ENCODE measurements around the gene EXOG. TPM values are rescaled to one million over a fixed set of nuclear protein-coding genes. Genes with fewer than 3 reads are reported as not detected.

The EXOG gene
- total and polyA plus RNA-seq, 2 of the 13 experiments (the other 11 are each of a cell fraction or from before 2014, with no cell fraction given): 5.5 to 9.5 TPM

DNA sequence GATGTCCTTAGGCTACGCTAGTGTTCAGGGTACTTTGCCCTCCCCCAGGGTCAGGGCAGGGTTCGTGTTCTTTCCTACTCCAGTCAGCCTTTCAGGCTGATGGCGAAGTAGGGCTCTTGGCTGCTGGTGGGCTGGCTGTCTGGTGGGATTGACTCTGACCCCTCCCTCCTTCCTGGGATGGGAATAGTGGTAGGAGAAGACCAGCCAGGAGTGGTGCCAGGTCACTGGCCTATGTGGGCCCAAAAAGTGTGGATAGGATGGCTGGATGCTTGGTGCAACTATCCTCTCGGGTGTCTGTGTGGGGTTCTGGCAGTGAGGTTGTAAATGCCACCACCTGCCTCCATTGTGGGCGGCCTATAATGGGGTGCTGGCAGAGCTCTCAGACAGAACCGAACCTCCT, 20.4 kb upstream of the EXOG start (continued):
- TF ChIP-seq, protein P1, sequence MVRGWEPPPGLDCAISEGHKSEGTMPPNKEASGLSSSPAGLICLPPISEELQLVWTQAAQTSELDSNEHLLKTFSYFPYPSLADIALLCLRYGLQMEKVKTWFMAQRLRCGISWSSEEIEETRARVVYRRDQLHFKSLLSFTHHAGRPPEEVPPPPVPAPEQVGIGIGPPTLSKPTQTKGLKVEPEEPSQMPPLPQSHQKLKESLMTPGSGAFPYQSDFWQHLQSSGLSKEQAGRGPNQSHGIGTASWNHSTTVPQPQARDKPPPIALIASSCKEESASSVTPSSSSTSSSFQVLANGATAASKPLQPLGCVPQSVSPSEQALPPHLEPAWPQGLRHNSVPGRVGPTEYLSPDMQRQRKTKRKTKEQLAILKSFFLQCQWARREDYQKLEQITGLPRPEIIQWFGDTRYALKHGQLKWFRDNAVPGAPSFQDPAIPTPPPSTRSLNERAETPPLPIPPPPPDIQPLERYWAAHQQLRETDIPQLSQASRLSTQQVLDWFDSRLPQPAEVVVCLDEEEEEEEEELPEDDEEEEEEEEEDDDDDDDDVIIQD (CRISPR knock-in tag; IDR thresholded peaks at IDR 0.05; ENCODE audit: low read depth): no peak

DNA sequence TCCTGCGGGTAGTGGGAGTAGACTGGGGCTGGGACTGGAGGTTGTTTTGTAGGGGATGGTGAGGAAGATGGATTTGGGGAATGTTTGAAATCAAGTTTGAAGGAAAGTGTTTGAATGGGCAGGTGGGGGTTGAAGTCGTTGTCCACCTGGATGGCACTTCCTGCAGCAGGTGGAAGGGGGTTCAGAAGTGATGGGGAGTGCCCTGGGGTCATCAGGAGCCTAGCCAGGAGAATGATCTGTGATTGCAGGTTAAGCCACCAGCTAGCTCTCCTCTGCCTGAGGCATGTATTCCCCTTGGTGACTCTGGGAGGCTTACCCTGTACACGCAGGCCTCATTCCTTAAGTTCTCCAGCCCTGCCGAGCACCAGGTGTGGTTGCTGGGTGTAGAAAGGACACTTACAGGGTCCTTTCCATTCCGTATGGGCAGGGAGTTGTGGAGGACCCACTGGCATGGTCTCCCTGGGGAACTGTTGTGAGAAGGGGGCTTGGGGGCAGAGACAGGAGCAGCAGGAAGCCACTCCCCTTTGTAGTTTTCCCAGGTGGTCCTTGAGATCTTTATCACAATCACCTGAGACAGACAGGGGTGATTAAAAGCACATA, 19.9 kb upstream of the EXOG start:
- peaks cover 31% of the 10 kb centered on the region for H3K4me1 ChIP-seq (ENCODE audit: insufficient read depth, low read length)

More for the DNA sequence above, 19.9 kb upstream of the EXOG start:
- no peak overlapping the region for H3K27ac ChIP-seq (ENCODE audit: extremely low read length, insufficient read depth, low read length)
- ChIA-PET CTCF (ENCODE audit: low intra/inter-chr PET ratio, low total read pairs) (no interaction called here), POLR2A (no interaction called here)
- BruUV-seq (replicated peaks): no TSS peak
- no peak for DNase-seq (ENCODE audit: low spot score)
- no peak overlapping the region for H2AFZ ChIP-seq (ENCODE audit: low read length)
- no peak overlapping the region for H3K4me3 ChIP-seq (replicated peaks in 1 of 3; ENCODE audit: insufficient read depth in 1 of 3, low read depth in 2 of 3, low read length in 3 of 3)
- no peaks in the 10 kb centered on the region for H3K9me3 ChIP-seq (ENCODE audit: low read length)
- in situ Hi-C loops (cut with HindIII; ENCODE audit: extremely low pct_ligation_motif_present, low pct_unique_long_range_greater_than_20kb) (no loop called here), intact Hi-C loops (cut with micrococcal nuclease; ENCODE audit: unreplicated experiment) (no loop called here)
- H4K20me1 ChIP-seq (ENCODE audit: insufficient read depth, low read length): peaks cover 55% of the 10 kb centered on the region
- FAIRE-seq: no peak
- WGBS (ENCODE audit: low lambda C conversion rate): 89% methylated on average over 3 of the region's 5 CpGs
- H3K9ac ChIP-seq (ENCODE audit: insufficient read depth, low read depth, low read length): no peak overlapping the region
- H3K36me3 ChIP-seq (replicated peaks in 1 of 2; ENCODE audit: control insufficient read depth in 1 of 2, insufficient read depth in 2 of 2, low read length in 2 of 2): peaks cover 17 to 31% of the 10 kb centered on the region in 2 experiments
- TF ChIP-seq ZNF225 (CRISPR knock-in tag; IDR thresholded peaks at IDR 0.05): no peak
- TF ChIP-seq, protein P2, sequence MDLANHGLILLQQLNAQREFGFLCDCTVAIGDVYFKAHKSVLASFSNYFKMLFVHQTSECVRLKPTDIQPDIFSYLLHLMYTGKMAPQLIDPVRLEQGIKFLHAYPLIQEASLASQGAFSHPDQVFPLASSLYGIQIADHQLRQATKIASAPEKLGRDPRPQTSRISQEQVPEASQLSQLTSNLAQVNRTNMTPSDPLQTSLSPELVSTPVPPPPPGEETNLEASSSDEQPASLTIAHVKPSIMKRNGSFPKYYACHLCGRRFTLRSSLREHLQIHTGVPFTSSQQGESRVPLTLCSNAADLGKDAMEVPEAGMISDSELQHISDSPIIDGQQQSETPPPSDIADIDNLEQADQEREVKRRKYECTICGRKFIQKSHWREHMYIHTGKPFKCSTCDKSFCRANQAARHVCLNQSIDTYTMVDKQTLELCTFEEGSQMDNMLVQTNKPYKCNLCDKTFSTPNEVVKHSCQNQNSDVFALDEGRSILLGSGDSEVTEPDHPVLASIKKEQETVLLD (CRISPR knock-in tag; IDR thresholded peaks at IDR 0.05; ENCODE audit: low read depth): no peak
- no peak for TF ChIP-seq ZNF614 (CRISPR knock-in tag; IDR thresholded peaks at IDR 0.05; ENCODE audit: borderline replicate concordance)
- TF ChIP-seq, protein P3, sequence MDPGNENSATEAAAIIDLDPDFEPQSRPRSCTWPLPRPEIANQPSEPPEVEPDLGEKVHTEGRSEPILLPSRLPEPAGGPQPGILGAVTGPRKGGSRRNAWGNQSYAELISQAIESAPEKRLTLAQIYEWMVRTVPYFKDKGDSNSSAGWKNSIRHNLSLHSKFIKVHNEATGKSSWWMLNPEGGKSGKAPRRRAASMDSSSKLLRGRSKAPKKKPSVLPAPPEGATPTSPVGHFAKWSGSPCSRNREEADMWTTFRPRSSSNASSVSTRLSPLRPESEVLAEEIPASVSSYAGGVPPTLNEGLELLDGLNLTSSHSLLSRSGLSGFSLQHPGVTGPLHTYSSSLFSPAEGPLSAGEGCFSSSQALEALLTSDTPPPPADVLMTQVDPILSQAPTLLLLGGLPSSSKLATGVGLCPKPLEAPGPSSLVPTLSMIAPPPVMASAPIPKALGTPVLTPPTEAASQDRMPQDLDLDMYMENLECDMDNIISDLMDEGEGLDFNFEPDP (CRISPR knock-in tag; conservative IDR thresholded peaks at IDR 0.05): no peak
- TF ChIP-seq NR1H2 (CRISPR knock-in tag; IDR thresholded peaks at IDR 0.05; ENCODE audit: borderline replicate concordance, low read depth): no peak
- TF ChIP-seq ZNF326 (CRISPR knock-in tag; IDR thresholded peaks at IDR 0.05; ENCODE audit: borderline replicate concordance): no peak
- TF ChIP-seq, protein P4, sequence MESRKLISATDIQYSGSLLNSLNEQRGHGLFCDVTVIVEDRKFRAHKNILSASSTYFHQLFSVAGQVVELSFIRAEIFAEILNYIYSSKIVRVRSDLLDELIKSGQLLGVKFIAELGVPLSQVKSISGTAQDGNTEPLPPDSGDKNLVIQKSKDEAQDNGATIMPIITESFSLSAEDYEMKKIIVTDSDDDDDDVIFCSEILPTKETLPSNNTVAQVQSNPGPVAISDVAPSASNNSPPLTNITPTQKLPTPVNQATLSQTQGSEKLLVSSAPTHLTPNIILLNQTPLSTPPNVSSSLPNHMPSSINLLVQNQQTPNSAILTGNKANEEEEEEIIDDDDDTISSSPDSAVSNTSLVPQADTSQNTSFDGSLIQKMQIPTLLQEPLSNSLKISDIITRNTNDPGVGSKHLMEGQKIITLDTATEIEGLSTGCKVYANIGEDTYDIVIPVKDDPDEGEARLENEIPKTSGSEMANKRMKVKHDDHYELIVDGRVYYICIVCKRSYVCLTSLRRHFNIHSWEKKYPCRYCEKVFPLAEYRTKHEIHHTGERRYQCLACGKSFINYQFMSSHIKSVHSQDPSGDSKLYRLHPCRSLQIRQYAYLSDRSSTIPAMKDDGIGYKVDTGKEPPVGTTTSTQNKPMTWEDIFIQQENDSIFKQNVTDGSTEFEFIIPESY (CRISPR knock-in tag; IDR thresholded peaks at IDR 0.05): no peak
- TF ChIP-seq, protein P5, sequence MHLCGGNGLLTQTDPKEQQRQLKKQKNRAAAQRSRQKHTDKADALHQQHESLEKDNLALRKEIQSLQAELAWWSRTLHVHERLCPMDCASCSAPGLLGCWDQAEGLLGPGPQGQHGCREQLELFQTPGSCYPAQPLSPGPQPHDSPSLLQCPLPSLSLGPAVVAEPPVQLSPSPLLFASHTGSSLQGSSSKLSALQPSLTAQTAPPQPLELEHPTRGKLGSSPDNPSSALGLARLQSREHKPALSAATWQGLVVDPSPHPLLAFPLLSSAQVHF (CRISPR knock-in tag; IDR thresholded peaks at IDR 0.05): no peak
- no peak for TF ChIP-seq JUN (CRISPR knock-in tag; IDR thresholded peaks at IDR 0.05)
- H3K79me2 ChIP-seq (ENCODE audit: insufficient read depth, low read length): peaks cover 30% of the 10 kb centered on the region
- H3K27me3 ChIP-seq (ENCODE audit: control insufficient read depth in 1 of 2, insufficient read depth in 2 of 2, low read length in 2 of 2): no peaks in the 10 kb centered on the region
- H3K4me2 ChIP-seq (ENCODE audit: low read depth, low read length): no peak overlapping the region
- ATAC-seq: no peak
